SKM-1 treated with dmso at 0.1 percent for 144 hours (cell line): ENCODE data around the gene CKMT1B.
"Not testable (repeated sequence)": the region's sequence is repeated elsewhere in the genome, so short reads cannot be mapped to it uniquely, and the experiment has no call there.

Source experiments
- DNase-seq: peaks from one replicate; lab custom pipeline; 2025; ENCODE audit not compliant: unreplicated experiment; lab: John Stamatoyannopoulos, UW

Gene CKMT1B

GRCh38 chr15:43626937-43627336 is 33.1 kb downstream of the CKMT1B start:
- not testable (repeated sequence) for DNase-seq

- not testable (repeated sequence) for DNase-seq
Measured at GRCh38 chr15:43638464-43639204, 44.8 kb downstream of the CKMT1B start.
